AG04449 (cell line): ENCODE results near the gene PAXIP1.

Source experiments
- CTCF ChIA-PET: fragments of 350-600 bp; formaldehyde crosslinking; extraction: SDS; loops from one replicate; lab custom pipeline; 2021; ENCODE audit warnings: antibody characterized with exemption; lab: Yijun Ruan, JAX
- POLR2A ChIA-PET: fragments of 400-600, 350-600 bp; formaldehyde crosslinking; extraction: SDS; loops from one replicate; lab custom pipeline; 2020; ENCODE audit warnings: antibody characterized with exemption, inconsistent platforms; lab: Yijun Ruan, JAX
- DNase-seq: peaks from one replicate; pipeline ENCODE4 v3.0.0-alpha.2; 2010; ENCODE audit warnings: low read depth, low spot score
- H3K4me3 ChIP-seq: 2 replicates; pipeline ENCODE4 v1.5.1; 2011; ENCODE audit warnings: low read depth, mild to moderate bottlenecking, control low read depth, low read length
- CTCF ChIP-seq: IDR thresholded peaks from one replicate; pipeline ENCODE4 v1.5.1; 2011; ENCODE audit warnings: mild to moderate bottlenecking, moderate library complexity, low read length, control low read depth, inconsistent platforms; ENCODE audit not compliant: insufficient read depth; ENCODE audit errors: missing control alignments

Gene PAXIP1

GRCh38 chr7:155009570-155010157 lies 6.7 kb upstream of the PAXIP1 start:
- peak; percentile 15 for TF ChIP-seq CTCF
- no peak for DNase-seq
- no peak overlapping the region for H3K4me3 ChIP-seq
- CTCF ChIA-PET = interaction anchor here (1.4 to 2.3 kb wide), 2 partner anchors 82 to 335 kb away, joined by 5 to 6 read pairs; no protein-coding TSS in a partner anchor
- POLR2A ChIA-PET = no interaction called here

GRCh38 chr7:155007947-155008346 lies 5.0 kb upstream of the PAXIP1 start:
- DNase-seq = no peak
- ChIA-PET POLR2A (no interaction called here), CTCF (interaction anchor here (1.0 to 2.3 kb wide), 2 partner anchors 81 to 94 kb away, joined by 3 to 6 read pairs; no protein-coding TSS in a partner anchor)
- peak; percentile 8 for TF ChIP-seq CTCF
- no peak overlapping the region for H3K4me3 ChIP-seq

- no peak for DNase-seq
- no peak for TF ChIP-seq CTCF
- ChIA-PET POLR2A (interaction anchor here (0.6 kb wide), 2 partner anchors 25 to 295 kb away, joined by 3 read pairs; no protein-coding TSS in a partner anchor), CTCF (interaction anchor here (1.1 to 1.3 kb wide), 2 partner anchors 186 to 352 kb away, joined by 3 to 4 read pairs; no protein-coding TSS in a partner anchor)
- H3K4me3 ChIP-seq = peak overlapping the region; percentile 88
These were observed 671 bp upstream of the PAXIP1 start for GRCh38 chr7:155003376-155004214.

- POLR2A ChIA-PET = interaction anchor here (0.6 to 0.7 kb wide), 4 partner anchors 27 to 1416 kb away, joined by 3 to 4 read pairs (median 3); no protein-coding TSS in a partner anchor
- H3K4me3 ChIP-seq = peak overlapping the region; percentile 88
- no peak for TF ChIP-seq CTCF
- CTCF ChIA-PET = interaction anchor here (1.0 to 1.3 kb wide), 2 partner anchors 9 to 354 kb away, joined by 4 read pairs; no protein-coding TSS in a partner anchor
- DNase-seq = no peak
These were observed 373 bp downstream of the PAXIP1 start for GRCh38 chr7:155002411-155003091.

GRCh38 chr7:155001756-155002410 lies 1.0 kb downstream of the PAXIP1 start:
- CTCF ChIA-PET = interaction anchor here (1.0 kb wide), 2 partner anchors 9 to 73 kb away, joined by 3 to 4 read pairs; no protein-coding TSS in a partner anchor
- DNase-seq = no peak
- TF ChIP-seq CTCF = no peak
- H3K4me3 ChIP-seq = peak overlapping the region; percentile 88
- POLR2A ChIA-PET = interaction anchor here (0.7 kb wide), 2 partner anchors 1035 to 1417 kb away, joined by 3 to 4 read pairs; no protein-coding TSS in a partner anchor
